Activated gamma-delta T cell treated with Interleukin-2 at 50 U/mL for 16 hours (primary cell): ENCODE data around the gene GRIP1.

Experiments
- DNase-seq: peaks from one replicate; pipeline ENCODE4 v3.0.0-alpha.2; 2020

The GRIP1 gene

GRCh38 chr12:66594688-66595087 lies 84.2 kb downstream of the GRIP1 start:
- no peak for DNase-seq

- DNase-seq: no peak
Measured at GRCh38 chr12:66590275-66590985, 88.4 kb downstream of the GRIP1 start.

GRCh38 chr12:66589095-66589494 lies 89.8 kb downstream of the GRIP1 start:
- no peak for DNase-seq

- DNase-seq: no peak
Measured at GRCh38 chr12:66587912-66588311, 91.0 kb downstream of the GRIP1 start.

GRCh38 chr12:66584673-66585072 lies 94.2 kb downstream of the GRIP1 start:
- no peak for DNase-seq

GRCh38 chr12:66573605-66574004 lies 105.3 kb downstream of the GRIP1 start:
- DNase-seq: no peak

GRCh38 chr12:66572845-66573244 lies 106.0 kb downstream of the GRIP1 start:
- no peak for DNase-seq

- DNase-seq: no peak
Measured at GRCh38 chr12:66571361-66571915, 107.4 kb downstream of the GRIP1 start.

GRCh38 chr12:66563220-66563619 lies 115.7 kb downstream of the GRIP1 start:
- DNase-seq: no peak

GRCh38 chr12:66555113-66555512 lies 123.8 kb downstream of the GRIP1 start:
- no peak for DNase-seq

GRCh38 chr12:66552716-66553115 lies 126.2 kb downstream of the GRIP1 start:
- no peak for DNase-seq

- DNase-seq: no peak
Measured at GRCh38 chr12:66550626-66551025, 128.2 kb downstream of the GRIP1 start.

- no peak for DNase-seq
Measured at GRCh38 chr12:66549050-66549389, 129.9 kb downstream of the GRIP1 start.

- no peak for DNase-seq
Measured at GRCh38 chr12:66548338-66549049, 130.4 kb downstream of the GRIP1 start.

- no peak for DNase-seq
Measured at GRCh38 chr12:66541426-66541825, 137.4 kb downstream of the GRIP1 start.

GRCh38 chr12:66539431-66539830 lies 139.4 kb downstream of the GRIP1 start:
- DNase-seq: no peak

GRCh38 chr12:66538970-66539369 lies 139.9 kb downstream of the GRIP1 start:
- DNase-seq: no peak

- no peak for DNase-seq
Measured at GRCh38 chr12:66537876-66538275, 141.0 kb downstream of the GRIP1 start.

- no peak for DNase-seq
Measured at GRCh38 chr12:66533767-66534166, 145.1 kb downstream of the GRIP1 start.

GRCh38 chr12:66531766-66532165 lies 147.1 kb downstream of the GRIP1 start:
- DNase-seq: no peak

GRCh38 chr12:66529934-66530333 lies 148.9 kb downstream of the GRIP1 start:
- DNase-seq: no peak

GRCh38 chr12:66516561-66516960 lies 162.3 kb downstream of the GRIP1 start:
- no peak for DNase-seq

- no peak for DNase-seq
Measured at GRCh38 chr12:66516133-66516532, 162.7 kb downstream of the GRIP1 start.

GRCh38 chr12:66514581-66514980 lies 164.3 kb downstream of the GRIP1 start:
- no peak for DNase-seq
